HG03097 (cell line): ENCODE measurements around the gene PEX5L.
"Not testable (repeated sequence)": the region's sequence is repeated elsewhere in the genome, so short reads cannot be mapped to it uniquely, and the experiment has no call there.

Experiments used
- ATAC-seq: cut with Tn5 transposase; IDR thresholded peaks from one replicate; pipeline ENCODE4 v1.9.1; 2021; ENCODE audit not compliant: unreplicated experiment, low FRiP score

Gene PEX5L, protein sequence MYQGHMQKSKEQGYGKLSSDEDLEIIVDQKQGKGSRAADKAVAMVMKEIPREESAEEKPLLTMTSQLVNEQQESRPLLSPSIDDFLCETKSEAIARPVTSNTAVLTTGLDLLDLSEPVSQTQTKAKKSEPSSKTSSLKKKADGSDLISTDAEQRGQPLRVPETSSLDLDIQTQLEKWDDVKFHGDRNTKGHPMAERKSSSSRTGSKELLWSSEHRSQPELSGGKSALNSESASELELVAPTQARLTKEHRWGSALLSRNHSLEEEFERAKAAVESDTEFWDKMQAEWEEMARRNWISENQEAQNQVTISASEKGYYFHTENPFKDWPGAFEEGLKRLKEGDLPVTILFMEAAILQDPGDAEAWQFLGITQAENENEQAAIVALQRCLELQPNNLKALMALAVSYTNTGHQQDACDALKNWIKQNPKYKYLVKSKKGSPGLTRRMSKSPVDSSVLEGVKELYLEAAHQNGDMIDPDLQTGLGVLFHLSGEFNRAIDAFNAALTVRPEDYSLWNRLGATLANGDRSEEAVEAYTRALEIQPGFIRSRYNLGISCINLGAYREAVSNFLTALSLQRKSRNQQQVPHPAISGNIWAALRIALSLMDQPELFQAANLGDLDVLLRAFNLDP

GRCh38 chr3:180036671-180037455, at the start of gene PEX5L:
Gene PEX5L (minus strand): TSS chr3:180036937. CDS start chr3:180036599, 338 bp downstream.
- ATAC-seq, result peak; percentile 76

GRCh38 chr3:180085122-180085710, 48.5 kb upstream of the PEX5L start:
- no peak for ATAC-seq

DNA sequence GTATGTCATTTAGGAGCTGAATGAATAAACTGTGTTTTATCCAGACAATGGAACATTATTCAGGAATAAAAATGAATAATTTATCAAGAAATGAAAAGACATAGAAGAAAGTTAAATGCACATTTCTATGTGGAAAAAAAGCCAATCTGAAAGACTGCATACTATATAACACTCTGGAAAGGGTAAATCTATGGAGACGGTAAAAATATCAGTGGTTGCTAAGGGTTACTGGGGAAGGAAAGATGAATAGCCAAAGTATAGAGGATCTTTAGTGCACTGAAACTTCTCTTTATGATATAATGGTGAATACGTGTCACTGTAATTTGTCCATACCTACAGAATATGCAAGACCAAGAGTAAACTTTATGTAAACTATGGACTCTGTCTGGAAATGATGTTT, 46.0 kb upstream of the PEX5L start:
- no peak for ATAC-seq

GRCh38 chr3:180078592-180078991, 41.9 kb upstream of the PEX5L start:
- no peak for ATAC-seq

DNA sequence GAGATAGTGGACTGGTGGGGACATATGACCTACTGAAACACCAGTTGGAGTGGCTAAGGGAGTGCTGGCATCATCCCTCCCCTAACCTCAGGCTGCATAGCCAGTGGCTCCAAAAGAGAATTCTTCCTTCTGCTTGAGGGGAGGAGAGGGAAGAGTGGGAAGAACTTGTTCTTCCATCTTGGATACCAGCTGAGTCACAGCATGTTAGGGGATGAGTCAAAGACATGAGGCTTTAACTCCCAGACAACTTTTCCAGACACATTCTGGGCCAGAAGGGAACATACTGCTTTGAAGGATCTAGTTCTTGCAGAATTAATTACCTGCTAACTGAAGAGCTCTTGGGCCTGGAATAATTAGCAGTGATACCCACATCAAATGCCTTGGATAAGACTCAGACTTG, 36.8 kb upstream of the PEX5L start:
- ATAC-seq, result no peak

- no peak for ATAC-seq
These were observed 36.0 kb upstream of the PEX5L start for GRCh38 chr3:180072786-180073185.

DNA sequence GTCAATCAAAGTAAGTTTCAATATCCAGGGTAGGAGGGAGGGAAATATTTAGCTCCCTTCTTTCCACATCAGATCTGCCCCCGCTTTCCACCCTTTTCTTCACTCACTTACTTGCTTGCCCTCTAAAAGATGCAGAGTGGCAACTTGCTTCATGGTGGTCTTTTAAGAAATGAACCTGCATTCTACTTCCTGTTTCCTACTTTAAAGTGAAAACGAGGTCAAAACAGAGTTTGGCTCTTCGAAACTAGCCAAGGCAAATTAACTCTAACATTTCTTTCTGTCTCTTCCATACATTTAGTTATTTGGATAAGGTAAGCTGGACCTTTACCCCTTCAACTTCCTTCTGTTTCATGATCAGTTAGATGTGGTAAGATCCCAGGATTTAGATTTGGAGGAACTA, 34.2 kb upstream of the PEX5L start:
- ATAC-seq, result no peak

- ATAC-seq, result no peak
These were observed 31.3 kb upstream of the PEX5L start for GRCh38 chr3:180068023-180068422.

DNA sequence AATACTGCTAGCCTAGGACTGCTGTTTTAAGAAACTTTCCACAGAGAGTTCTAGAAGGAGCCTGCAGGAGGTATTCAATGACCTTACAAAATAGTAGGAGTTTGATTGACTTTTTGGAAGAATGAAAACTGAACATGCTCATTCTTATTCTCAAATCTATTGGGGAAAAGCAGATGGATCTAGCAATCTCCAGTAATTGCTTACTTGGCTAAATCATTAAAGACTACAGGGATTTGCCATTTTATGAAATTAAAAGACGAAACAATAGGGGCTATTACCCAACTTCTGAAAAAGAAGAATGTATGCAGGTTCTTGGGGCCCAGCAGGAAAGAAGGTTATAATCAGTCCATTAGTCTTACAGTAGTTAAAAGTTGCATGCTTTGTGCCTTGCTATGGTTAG, 29.9 kb upstream of the PEX5L start:
- no peak for ATAC-seq

DNA sequence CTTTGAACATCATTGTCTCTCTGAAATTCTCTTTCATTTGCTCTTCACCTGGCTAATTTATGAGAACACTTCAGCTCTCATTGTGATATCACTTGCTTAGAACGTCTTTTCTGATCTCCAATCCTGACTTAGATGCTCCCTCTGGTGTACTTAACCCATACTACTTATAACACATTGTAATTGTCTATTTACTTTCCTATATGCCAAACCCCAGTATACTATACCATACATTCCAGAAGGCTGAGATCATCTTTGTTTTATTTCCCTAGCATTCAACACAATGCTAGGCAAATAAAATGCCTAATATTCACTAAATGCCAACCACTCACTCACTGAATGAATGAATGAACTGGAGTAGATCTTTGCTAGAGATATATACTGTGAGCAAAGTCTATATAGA, 27.0 kb upstream of the PEX5L start:
- ATAC-seq, result no peak

GRCh38 chr3:180062771-180063170, 26.0 kb upstream of the PEX5L start:
- no peak for ATAC-seq

DNA sequence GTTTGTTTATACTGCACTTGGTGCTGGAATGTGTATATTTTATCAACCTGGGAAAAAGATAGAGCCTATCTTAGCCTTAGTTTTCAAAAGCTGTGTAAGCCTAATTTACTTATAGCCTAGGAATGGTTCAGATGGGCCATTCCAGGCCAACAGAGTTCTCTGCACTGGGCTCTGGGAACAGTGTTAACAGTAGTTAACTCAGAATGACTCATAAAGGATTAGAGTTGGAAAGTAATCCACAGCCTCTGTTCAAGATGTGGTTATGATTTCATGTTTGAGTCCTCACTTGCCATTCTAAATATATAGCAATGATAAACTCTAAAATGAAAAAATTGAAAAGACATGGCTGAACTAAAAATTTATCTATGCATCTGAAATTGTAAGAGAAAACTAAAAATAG, 22.6 kb upstream of the PEX5L start:
- ATAC-seq, result no peak

DNA sequence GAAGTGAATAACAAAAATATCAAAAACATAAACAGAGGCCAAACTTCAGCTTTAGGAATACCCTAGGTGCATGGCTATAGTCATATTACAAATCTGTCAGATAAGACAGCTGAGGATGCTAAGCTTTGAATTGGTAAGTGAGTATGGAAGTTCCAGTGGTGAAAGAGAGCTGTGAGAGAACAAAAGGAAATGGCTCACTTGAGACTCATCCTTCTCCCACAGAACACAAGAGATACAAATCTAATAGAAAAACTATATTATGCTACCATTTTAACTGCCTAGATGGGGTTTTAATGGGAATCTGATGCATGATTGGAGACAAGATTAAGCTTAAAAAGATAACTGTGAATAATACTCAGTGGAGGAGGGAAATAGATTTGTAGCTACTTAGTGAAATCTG, 21.5 kb upstream of the PEX5L start:
- ATAC-seq, result no peak

- ATAC-seq, result not testable (repeated sequence)
These were observed 18.9 kb upstream of the PEX5L start for GRCh38 chr3:180055656-180056055.

DNA sequence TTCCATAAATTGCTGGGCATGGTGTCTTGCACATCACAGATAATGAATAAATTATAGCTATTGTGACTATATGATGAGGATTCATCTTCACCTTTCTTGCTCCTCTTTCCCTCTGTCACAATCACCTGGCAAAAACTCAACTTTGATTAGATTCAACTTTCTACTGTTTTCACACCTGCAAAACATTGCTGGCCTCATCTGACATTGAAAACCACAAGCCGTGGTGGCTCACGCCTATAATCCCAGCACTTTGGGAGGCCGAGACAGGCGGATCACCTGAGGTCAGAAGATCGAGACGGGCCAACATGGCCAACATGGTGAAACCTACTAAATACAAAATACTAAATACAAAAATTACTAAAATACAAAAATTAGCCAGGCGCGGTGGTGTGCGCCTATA, 12.7 kb upstream of the PEX5L start:
- ATAC-seq, result no peak

DNA sequence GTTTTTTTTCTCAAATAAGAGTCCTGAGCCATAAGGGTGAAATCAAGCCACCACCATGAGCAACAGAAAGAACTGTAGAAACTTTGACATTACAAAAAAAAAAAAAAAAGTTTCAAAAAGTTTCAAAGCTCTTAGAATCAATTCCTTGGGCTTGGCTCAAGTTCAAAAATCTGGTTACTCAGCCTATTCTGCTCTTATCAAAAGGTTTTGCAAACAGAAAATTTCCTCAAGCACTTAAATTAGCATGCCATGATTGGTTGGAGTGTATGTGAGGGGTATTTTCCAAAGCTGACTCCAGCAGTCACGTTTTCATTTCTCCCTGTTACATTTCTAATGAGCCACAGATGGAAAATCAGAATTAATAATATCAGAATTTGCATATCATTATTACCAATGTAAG, 12.1 kb upstream of the PEX5L start:
- ATAC-seq, result no peak

DNA sequence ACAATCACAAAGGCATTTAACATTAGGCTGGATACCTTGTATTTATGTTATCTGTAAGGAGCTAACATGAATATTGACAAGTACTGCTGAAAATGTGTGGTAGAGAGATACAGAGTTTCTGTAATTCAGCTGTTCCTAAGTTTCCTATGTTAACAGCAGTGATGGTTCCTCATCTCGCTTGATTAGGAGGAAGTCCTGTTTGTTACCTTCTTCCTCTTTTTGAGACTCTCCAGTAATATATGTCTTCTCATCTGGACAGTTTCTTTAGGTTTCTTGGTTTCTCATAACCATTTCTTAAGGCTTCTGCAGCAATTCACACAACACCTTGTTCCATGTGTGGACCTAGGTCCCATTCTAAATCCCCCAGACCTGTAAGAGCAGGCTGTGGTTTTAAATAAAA, 11.4 kb upstream of the PEX5L start:
- ATAC-seq, result peak; percentile 83

DNA sequence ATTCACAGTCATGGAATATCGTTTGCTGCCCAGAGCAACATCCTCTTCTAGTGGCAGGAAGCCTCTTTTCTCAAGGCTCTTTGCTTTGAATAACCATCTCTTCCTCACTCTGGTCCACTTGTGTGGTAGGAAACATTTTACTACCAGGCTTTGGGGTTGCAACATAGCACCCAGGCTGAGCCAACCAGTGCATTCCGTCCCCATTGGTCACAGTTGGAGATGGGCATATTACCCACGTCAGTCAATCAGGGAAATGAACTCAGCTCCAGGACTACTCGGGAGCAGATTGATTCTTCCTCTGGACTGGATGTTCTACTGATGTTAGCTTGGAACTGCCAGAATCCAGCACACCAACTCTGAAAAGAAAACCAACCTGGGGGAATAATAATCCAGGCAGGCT, 4.2 kb upstream of the PEX5L start:
- no peak for ATAC-seq

DNA sequence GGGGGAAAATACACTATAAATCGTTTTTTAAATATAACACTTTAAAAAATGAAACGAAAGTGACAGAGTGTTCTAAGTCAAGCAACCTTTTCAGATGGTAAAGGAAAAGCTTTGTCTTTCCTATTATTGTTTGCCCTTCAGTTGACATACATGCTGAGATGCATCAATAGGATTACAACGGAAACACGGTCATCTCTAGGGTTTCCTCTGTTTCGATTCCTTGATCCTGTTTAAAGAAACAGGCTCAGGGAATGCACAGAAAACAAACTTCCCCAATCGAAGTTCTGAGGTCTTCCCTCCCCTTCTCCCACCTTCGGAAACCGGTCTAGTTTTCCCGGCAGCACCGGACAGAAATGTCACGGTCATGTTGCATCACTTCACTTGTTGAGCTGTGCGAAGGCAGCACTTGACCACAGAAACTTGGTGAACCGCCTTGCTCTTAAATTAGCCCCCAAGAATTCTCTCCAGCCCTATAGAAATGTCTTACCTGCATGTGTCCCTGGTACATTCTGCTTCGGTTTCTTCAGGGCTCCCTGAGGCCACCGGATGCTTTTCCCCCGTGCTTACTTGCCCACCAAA, 556 bp downstream of the PEX5L start:
- ATAC-seq, result peak; percentile 37

- no peak for ATAC-seq
These were observed 9.7 kb downstream of the PEX5L start for GRCh38 chr3:180026997-180027396.

DNA sequence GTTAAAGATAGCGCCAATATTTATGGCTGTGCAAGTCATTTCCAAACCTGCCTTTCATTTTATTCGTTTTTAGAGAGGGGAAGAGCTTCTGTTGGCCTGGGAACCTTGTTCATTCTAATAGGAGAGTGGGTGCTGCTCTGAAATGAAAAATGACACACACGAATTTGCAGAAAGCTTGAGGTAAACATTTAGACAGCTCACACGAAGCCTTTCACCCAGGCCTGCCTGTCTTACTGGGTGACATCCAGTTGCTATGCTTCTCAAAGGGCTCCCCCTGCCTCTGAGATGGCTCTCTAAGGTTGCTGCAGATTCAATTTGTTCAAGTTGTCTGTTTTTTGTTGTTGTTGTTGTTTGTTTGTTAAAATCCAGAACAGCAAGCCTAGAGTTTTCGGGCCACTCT, 18.2 kb downstream of the PEX5L start:
- no peak for ATAC-seq
